Stomach (tissue), 9 donors: ENCODE measurements around the gene ATP8B4. TPM values are rescaled to one million over a fixed set of nuclear protein-coding genes. Genes with fewer than 3 reads are reported as not detected.
A peak's percentile ranks its signal among the peaks of the same experiment; 100 is the strongest.

Experiments used
- DNase-seq, 2 donors: peaks; one replicate each; pipeline versions ENCODE4 v3.0.0 to v3.0.0-alpha.2; 2013 to 2019
- H3K27ac ChIP-seq, 5 donors: fragments of 200-600 bp in 4 of 5; sonication (generic) in 4 of 5; one replicate each; pipeline ENCODE4 v1.5.1; 2013 to 2019; ENCODE audit warnings: mild to moderate bottlenecking in 1 of 5, moderate library complexity in 1 of 5
- H3K27me3 ChIP-seq, 3 donors: fragments of 200-600 bp; sonication (generic); one replicate each; pipeline ENCODE4 v1.5.1; 2017 to 2019; ENCODE audit warnings: mixed run types in 1 of 3
- H3K36me3 ChIP-seq, 4 donors: fragments of 200-600 bp; sonication (generic); 1 replicate in 3 of 4; 2 replicates in 1 of 4; pipeline ENCODE4 v1.5.1; 2016 to 2019
- H3K4me1 ChIP-seq, 4 donors: fragments of 200-600 bp; sonication (generic); one replicate each; pipeline ENCODE4 v1.5.1; 2016 to 2019
- H3K4me3 ChIP-seq, 4 donors: fragments of 200-600 bp; sonication (generic) in 3 of 4; one replicate each; pipeline ENCODE4 v1.5.1; 2016 to 2019; ENCODE audit warnings: mild to moderate bottlenecking in 1 of 4
- H3K9me3 ChIP-seq, 4 donors: fragments of 200-600 bp; sonication (generic); one replicate each; pipeline ENCODE4 v1.5.1; 2016 to 2019
- EP300 ChIP-seq: sonication (generic); formaldehyde crosslinking; IDR thresholded peaks from one replicate; pipeline ENCODE4 v1.6.1; 2017; ENCODE audit warnings: antibody characterized with exemption
- POLR2A ChIP-seq, 4 donors: fragments of 450-650 bp; IDR thresholded peaks; one replicate each; pipeline ENCODE4 v1.6.1; 2016; ENCODE audit warnings: antibody characterized with exemption in 4 of 4, control low read depth in 2 of 4, mild to moderate bottlenecking in 1 of 4, moderate library complexity in 1 of 4
- POLR2AphosphoS5 ChIP-seq, 3 donors: sonication (generic); formaldehyde crosslinking; IDR thresholded peaks; one replicate each; pipeline ENCODE4 v1.6.1; 2016; ENCODE audit warnings: antibody characterized with exemption in 3 of 3
- WGBS, 5 donors: extraction: QIAGEN DNeasy Blood & Tissue Kit in 3 of 5; methylation state at CpG; one replicate each; pipeline versions ENCODE4 v1.1.5 to v1.1.7; 2013 to 2018; 5-methylcytosine and 5-hydroxymethylcytosine counted together
- intact Hi-C: fragments of 100-400 bp; cut with DNase I; formaldehyde crosslinking; loops from one replicate; pipeline ENCODE4 v1.15.1; 2023; ENCODE audit warnings: low total_unique reads
- polyA plus RNA-seq, 3 donors: library from polyadenylated mRNA; stranded (reverse); fragments of 200-250 nt; gene quantifications; one replicate each; pipeline ENCODE4 v1.2.3, GENCODE V29; 2013
- total RNA-seq, 5 donors: library from RNA; depleted of rRNA; stranded (reverse); fragments of >200 nt; gene quantifications; one replicate each; pipeline versions ENCODE4 v1.1.0 to v1.2.3, GENCODE V29; 2014 to 2016
- TF ChIP-seq, protein P1 (sequence below), 7 experiments: fragments of 450-650 bp in 4 of 7; fragments of 200-600 bp in 3 of 7; sonication (generic) in 3 of 7; IDR thresholded peaks; one replicate each; pipeline ENCODE4 v1.5.1; 2016 to 2019; ENCODE audit warnings: antibody characterized with exemption in 7 of 7, control low read depth in 2 of 7, mild to moderate bottlenecking in 1 of 7
- donor health status: healthy with polysubstance abuse.
- donor health status: Bipolar disorder and iron deficiency.
- donor health status: healthy.

The ATP8B4 gene
- total and polyA plus RNA-seq, 8 donors, result under 0.01 to 14.3 (median 1.6) TPM

GRCh38 chr15:50009634-50010033, 109.4 kb downstream of the ATP8B4 start:
- 20 to 50% (median 22%) methylated on average over 2 of the region's 2 CpGs for WGBS, 5 donors
- H3K27me3 ChIP-seq, result no peaks in the 10 kb centered on the region

GRCh38 chr15:50003786-50004334, 115.2 kb downstream of the ATP8B4 start:
- peaks cover 0 to 8% (median 4%) of the 10 kb centered on the region in 4 donors for H3K4me1 ChIP-seq
- WGBS, 5 donors, result 49 to 58% (median 53%) methylated on average over 13 of the region's 13 CpGs
- peak overlapping the region in 1 of 5 donors; percentile 33 for H3K27ac ChIP-seq
- intact Hi-C loops, result no loop called here
- no peak overlapping the region for H3K4me3 ChIP-seq
- TF ChIP-seq, protein P1, sequence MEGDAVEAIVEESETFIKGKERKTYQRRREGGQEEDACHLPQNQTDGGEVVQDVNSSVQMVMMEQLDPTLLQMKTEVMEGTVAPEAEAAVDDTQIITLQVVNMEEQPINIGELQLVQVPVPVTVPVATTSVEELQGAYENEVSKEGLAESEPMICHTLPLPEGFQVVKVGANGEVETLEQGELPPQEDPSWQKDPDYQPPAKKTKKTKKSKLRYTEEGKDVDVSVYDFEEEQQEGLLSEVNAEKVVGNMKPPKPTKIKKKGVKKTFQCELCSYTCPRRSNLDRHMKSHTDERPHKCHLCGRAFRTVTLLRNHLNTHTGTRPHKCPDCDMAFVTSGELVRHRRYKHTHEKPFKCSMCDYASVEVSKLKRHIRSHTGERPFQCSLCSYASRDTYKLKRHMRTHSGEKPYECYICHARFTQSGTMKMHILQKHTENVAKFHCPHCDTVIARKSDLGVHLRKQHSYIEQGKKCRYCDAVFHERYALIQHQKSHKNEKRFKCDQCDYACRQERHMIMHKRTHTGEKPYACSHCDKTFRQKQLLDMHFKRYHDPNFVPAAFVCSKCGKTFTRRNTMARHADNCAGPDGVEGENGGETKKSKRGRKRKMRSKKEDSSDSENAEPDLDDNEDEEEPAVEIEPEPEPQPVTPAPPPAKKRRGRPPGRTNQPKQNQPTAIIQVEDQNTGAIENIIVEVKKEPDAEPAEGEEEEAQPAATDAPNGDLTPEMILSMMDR (IDR thresholded peaks at IDR 0.05), result peak in 4 of 7 experiments; percentile 36 to 66 (median 43)
- TF ChIP-seq EP300, result no peak
- DNase-seq, result peak; percentile 70 to 92
- H3K36me3 ChIP-seq, result no peaks in the 10 kb centered on the region
- H3K9me3 ChIP-seq, result no peaks in the 10 kb centered on the region
- H3K27me3 ChIP-seq, result no peaks in the 10 kb centered on the region

More at GRCh38 chr15:50009634-50010033, 109.4 kb downstream of the ATP8B4 start:
- peak in 1 of 2 donors; percentile 25 for DNase-seq
- Histone ChIP-seq H3K4me3 (no peak overlapping the region), H3K27ac (no peak overlapping the region), H3K4me1 (peaks cover 0 to 7% (median 0%) of the 10 kb centered on the region in 4 donors), H3K9me3 (no peaks in the 10 kb centered on the region), H3K36me3 (no peaks in the 10 kb centered on the region)
- no peak for TF ChIP-seq POLR2AphosphoS5 (IDR thresholded peaks at IDR 0.05)
- TF ChIP-seq EP300, result no peak
- no peak for TF ChIP-seq POLR2A (IDR thresholded peaks at IDR 0.05)
- TF ChIP-seq, protein P1 (IDR thresholded peaks at IDR 0.05), result no peak
- intact Hi-C loops, result no loop called here

DNA sequence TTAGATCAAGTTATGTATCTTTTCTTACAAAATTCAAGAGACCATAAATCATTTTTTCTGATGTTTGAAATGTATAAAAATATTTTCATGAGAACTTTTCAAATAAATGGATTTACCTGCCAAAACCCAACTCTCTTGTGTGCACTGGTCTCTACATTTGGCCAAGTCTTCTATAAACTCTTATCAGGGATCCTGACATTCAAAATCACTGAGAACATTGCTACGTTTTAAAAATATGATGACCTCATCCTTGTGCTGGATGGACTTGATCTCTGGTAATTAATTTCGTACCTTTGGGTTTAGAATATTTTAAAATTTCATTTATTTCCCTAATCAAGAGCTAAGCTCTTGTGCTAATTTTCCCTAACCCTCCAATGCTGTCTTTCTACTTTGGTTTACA, 127.4 kb downstream of the ATP8B4 start:
- 54 to 68% (median 64%) methylated on average over 2 of the region's 2 CpGs for WGBS, 5 donors
- H3K4me3 ChIP-seq, result no peak overlapping the region
- H3K27me3 ChIP-seq, result no peaks in the 10 kb centered on the region
- H3K36me3 ChIP-seq, result no peaks in the 10 kb centered on the region
- TF ChIP-seq EP300, result no peak
- TF ChIP-seq, protein P1 (IDR thresholded peaks at IDR 0.05), result no peak
- no peak for TF ChIP-seq POLR2A (IDR thresholded peaks at IDR 0.05)
- no peak for TF ChIP-seq POLR2AphosphoS5 (IDR thresholded peaks at IDR 0.05)
- peak overlapping the region in 1 of 5 donors; percentile 3 for H3K27ac ChIP-seq
- H3K4me1 ChIP-seq, result peaks cover 0 to 35% (median 13%) of the 10 kb centered on the region in 4 donors
- H3K9me3 ChIP-seq, result no peaks in the 10 kb centered on the region
- intact Hi-C loops, result no loop called here
- DNase-seq, result no peak

DNA sequence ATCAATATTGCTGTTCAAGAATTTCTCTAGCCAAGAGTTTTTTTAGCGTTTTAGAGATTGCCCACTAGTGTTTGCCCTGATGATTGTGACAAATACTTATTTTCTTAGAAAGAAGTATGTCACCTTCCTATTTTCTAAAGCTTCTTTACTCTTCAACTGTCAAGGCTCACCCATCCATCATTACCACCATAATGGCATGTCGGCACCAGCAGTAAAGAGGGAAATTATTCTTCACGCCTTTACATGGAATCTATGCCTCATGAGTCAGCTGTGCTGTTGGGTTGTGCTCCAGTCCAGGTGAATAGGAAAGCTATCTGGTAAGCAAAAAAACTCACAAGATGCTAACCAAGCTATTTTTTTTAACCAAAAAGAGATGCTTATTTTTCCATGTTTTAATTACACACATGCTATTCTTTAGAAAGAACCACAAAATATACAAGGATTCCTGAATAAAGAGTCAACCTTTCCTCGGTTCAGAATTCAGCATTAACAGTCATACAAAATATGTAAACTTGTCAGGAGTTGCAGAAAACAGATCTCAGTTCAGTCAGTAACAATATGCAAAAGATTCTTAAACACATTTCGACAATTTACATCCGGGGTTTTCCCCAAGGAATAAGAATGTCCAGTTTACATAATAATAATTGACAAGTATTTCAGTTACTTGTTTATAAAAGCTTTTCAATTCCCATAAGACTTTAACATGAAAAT, 128.0 kb downstream of the ATP8B4 start:
- peaks cover 0 to 35% (median 13%) of the 10 kb centered on the region in 4 donors for H3K4me1 ChIP-seq
- peak in 1 of 2 donors; percentile 57 for DNase-seq
- H3K4me3 ChIP-seq, result no peak overlapping the region
- H3K36me3 ChIP-seq, result no peaks in the 10 kb centered on the region
- H3K9me3 ChIP-seq, result no peaks in the 10 kb centered on the region
- 68 to 82% (median 77%) methylated on average over 6 of the region's 6 CpGs for WGBS, 5 donors
- intact Hi-C loops, result no loop called here
- peak overlapping the region in 1 of 5 donors; percentile 66 for H3K27ac ChIP-seq
- TF ChIP-seq EP300, result no peak
- TF ChIP-seq, protein P1 (IDR thresholded peaks at IDR 0.05), result no peak
- TF ChIP-seq POLR2A (IDR thresholded peaks at IDR 0.05), result no peak
- TF ChIP-seq POLR2AphosphoS5 (IDR thresholded peaks at IDR 0.05), result no peak
- H3K27me3 ChIP-seq, result no peaks in the 10 kb centered on the region
